K562 treated with DMSO at 1 percent for 48 hours (cell line): ENCODE data around the gene PSAT1. TPM values are rescaled to one million over a fixed set of nuclear protein-coding genes. Genes with fewer than 3 reads are reported as not detected.

Source experiments
- total RNA-seq: library from RNA; unstranded; fragments of 300-600 nt; gene quantifications from 2 replicates; pipeline ENCODE4 v1.2.3, GENCODE V29; 2022; ENCODE audit warnings: low replicate concordance; ENCODE audit errors: extremely low read depth

PSAT1 gene
- total RNA-seq: not detected in 2 replicates

DNA sequence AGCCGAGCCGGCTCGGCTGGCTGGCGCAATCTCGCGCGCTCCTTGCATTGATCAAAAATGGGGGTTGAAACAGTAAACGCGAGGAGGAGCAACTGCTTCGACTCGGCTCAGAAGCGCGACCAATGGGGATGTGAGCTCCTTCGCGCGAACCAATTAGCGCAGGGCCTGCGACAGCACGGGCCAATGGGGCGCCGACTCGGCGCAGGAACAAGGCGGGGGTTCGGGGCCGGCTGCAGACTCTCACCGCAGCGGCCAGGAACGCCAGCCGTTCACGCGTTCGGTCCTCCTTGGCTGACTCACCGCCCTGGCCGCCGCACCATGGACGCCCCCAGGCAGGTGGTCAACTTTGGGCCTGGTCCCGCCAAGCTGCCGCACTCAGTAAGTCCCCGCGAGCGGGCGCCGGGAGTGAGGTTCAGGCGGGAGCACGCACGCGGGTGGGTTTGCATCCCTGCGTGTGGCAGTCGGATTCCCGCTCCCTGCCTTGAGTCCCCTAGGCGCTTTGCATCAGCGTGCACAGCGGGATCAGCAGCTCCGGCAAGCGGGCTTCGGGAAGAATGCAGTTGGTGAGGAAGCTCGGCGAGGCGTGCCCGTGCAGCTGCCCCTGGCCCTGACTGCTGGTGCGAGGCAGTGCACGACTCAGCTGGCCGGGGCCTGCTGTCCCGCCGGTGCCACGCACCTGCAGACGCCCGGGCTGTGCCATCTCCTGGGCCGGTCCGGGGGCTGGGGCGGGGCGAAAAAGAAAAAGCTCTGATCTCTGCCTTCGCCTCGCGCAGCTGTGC, at the start of gene PSAT1:
PSAT1 (plus strand) TSS at position 233 of the 779 bp plus-strand sequence; CDS start at position 319, 86 bp downstream.

Other genes starting within 250 kb of the PSAT1 start
- not detected in 2 replicates for gene CEP78, start 61.0 kb upstream of the PSAT1 start, total RNA-seq